ENCODE data around the gene PLXNB1. TPM values are rescaled to one million over a fixed set of nuclear protein-coding genes. Genes with fewer than 3 reads are reported as not detected.

The PLXNB1 gene
- polyA plus RNA-seq, 2 of the 4 experiments (the other 2 are of a cell fraction): 10.0 to 20.9 TPM

DNA sequence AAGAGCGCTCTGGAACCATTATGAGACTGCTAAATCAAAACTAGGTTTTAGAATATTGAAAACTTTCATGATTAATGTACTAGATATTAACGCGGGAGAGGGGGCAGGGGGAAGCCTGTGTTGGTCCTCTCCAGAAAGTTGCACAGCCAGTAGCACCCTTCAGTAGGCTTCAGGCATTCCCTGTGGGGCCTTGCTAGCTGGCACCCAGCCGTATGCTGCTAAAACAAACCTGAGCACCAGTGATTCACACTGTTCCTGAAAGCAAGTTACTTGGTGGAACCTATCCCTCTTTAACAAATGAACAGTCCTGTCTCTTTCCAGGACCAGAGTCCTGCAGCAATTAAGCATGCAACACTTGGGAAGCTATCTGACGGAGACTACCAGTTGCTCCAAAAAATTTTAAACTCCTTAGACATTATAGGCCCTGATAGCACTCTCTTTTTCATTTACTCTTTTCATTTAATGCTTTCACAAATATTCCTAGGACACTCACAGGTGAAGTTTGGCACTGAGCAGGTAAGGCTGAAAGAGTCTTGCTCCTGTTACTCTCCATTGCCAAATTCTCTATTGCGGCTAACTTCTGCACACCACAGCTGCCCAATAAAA lies 15.5 kb upstream of the PLXNB1 start (continued):
- TF ChIP-seq, protein P1, sequence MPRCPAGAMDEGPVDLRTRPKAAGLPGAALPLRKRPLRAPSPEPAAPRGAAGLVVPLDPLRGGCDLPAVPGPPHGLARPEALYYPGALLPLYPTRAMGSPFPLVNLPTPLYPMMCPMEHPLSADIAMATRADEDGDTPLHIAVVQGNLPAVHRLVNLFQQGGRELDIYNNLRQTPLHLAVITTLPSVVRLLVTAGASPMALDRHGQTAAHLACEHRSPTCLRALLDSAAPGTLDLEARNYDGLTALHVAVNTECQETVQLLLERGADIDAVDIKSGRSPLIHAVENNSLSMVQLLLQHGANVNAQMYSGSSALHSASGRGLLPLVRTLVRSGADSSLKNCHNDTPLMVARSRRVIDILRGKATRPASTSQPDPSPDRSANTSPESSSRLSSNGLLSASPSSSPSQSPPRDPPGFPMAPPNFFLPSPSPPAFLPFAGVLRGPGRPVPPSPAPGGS (IDR thresholded peaks at IDR 0.05): no peak
- TF ChIP-seq POLR2A (IDR thresholded peaks at IDR 0.05; ENCODE audit: low read length): no peak

DNA sequence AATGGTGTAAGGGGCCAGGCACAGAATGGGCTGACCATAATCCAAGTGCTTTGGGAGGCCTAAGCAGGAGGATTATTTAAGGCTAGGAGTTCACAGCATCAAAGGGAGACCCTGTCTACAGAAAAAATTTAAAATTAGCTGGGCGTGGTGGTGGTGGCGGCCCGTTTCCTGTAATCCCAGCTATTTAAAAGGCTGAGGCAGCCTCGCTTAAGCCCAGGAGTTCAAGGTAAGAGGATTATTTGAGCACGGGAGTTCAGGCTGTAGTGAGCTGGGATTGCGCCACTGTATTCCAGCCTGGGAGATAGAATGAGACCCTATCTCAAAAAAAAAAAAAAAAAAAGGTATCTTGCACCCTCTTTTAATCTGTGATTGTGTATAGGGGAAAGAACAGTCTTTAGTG lies 12.1 kb upstream of the PLXNB1 start:
- CTCF ChIA-PET: interaction anchor here (0.9 to 1.3 kb wide), 2 partner anchors 11 to 41 kb away, joined by 3 to 5 read pairs; no protein-coding TSS in a partner anchor
- H3K4me3 ChIP-seq: peak overlapping the region; percentile 59; the same call in 2 of the 3 replicates
- no peak for DNase-seq (ENCODE audit: low read depth in 1 of 2, low spot score in 1 of 2)
- TF ChIP-seq EHMT2 (IDR thresholded peaks at IDR 0.05; ENCODE audit: low read depth) (no peak), GATA3 (IDR thresholded peaks at IDR 0.05; ENCODE audit: borderline replicate concordance) (no peak), ZSCAN20 (CRISPR knock-in tag; IDR thresholded peaks at IDR 0.05) (no peak), RAD21 (conservative IDR thresholded peaks at IDR 0.05 in 1 of 2, IDR thresholded peaks at IDR 0.05 in 1 of 2) (no peak), HOXB5 (CRISPR knock-in tag; IDR thresholded peaks at IDR 0.05) (no peak), NFE2L2 (conservative IDR thresholded peaks at IDR 0.05; ENCODE audit: low read length) (no peak), KDM1A (IDR thresholded peaks at IDR 0.05; ENCODE audit: low read depth) (no peak), TFCP2L1 (CRISPR knock-in tag; IDR thresholded peaks at IDR 0.05) (no peak)
- TF ChIP-seq, protein P1 (IDR thresholded peaks at IDR 0.05): no peak
- H3K4me2 ChIP-seq: peak overlapping the region; percentile 89
- H3K9me3 ChIP-seq: no peaks in the 10 kb centered on the region
- WGBS (ENCODE audit: missing lambda C conversion rate): 74% methylated on average over 6 of the region's 6 CpGs
- ATAC-seq: no peak
- POLR2A ChIA-PET: no interaction called here
- peaks cover 22% of the 10 kb centered on the region for H3K4me1 ChIP-seq
- no peak for FAIRE-seq
- H3K27ac ChIP-seq: no peak overlapping the region

DNA sequence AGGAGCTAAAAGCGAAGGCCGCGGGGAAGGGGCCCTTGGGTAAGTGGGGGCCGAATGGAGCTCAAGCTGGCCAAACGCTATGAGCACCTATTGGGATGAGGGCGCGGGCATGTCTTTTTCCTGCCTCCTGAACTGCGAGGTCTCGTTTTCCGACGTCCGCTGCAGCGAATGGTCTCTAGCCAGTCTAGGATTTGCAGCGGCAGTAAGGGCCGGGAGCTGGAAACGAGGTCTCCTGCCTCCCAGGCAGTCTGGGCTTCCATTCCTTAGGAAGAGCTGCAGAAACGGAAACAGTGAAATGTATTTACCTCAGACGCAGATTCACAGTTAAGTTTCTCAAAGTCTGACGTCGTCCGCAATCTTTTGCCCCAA lies 10.7 kb upstream of the PLXNB1 start:
- no peak for FAIRE-seq
- H3K27ac ChIP-seq: peak overlapping the region; percentile 86 to 96
- peak overlapping the region; percentile 59 for H3K4me3 ChIP-seq
- WGBS (ENCODE audit: missing lambda C conversion rate): under 1% methylated on average over 21 of the region's 21 CpGs
- no peak for DNase-seq (ENCODE audit: low read depth in 1 of 2, low spot score in 1 of 2)
- peaks cover 19% of the 10 kb centered on the region for H3K4me1 ChIP-seq
- peak overlapping the region; percentile 89 for H3K4me2 ChIP-seq
- peak; percentile 9 to 20; a peak in 3 of 6 replicates for ATAC-seq
- H3K9me3 ChIP-seq: no peaks in the 10 kb centered on the region
- CTCF ChIA-PET: interaction anchor here (0.7 to 2.6 kb wide), 5 partner anchors 39 to 171 kb away, joined by 3 to 16 read pairs (median 3); no protein-coding TSS in a partner anchor
- POLR2A ChIA-PET: interaction anchor here (1.5 kb wide), 1 partner anchor 64 kb away, joined by 5 read pairs; the partner anchor contains the start of gene SHISA5
- TF ChIP-seq PHF8 (IDR thresholded peaks at IDR 0.05; ENCODE audit: borderline replicate concordance, low read depth): 0 out of 2 replicates have a peak, but pooled peaks have one; percentile 8
- no peak for TF ChIP-seq RCOR1 (IDR thresholded peaks at IDR 0.05; ENCODE audit: low read depth, low read length)

DNA sequence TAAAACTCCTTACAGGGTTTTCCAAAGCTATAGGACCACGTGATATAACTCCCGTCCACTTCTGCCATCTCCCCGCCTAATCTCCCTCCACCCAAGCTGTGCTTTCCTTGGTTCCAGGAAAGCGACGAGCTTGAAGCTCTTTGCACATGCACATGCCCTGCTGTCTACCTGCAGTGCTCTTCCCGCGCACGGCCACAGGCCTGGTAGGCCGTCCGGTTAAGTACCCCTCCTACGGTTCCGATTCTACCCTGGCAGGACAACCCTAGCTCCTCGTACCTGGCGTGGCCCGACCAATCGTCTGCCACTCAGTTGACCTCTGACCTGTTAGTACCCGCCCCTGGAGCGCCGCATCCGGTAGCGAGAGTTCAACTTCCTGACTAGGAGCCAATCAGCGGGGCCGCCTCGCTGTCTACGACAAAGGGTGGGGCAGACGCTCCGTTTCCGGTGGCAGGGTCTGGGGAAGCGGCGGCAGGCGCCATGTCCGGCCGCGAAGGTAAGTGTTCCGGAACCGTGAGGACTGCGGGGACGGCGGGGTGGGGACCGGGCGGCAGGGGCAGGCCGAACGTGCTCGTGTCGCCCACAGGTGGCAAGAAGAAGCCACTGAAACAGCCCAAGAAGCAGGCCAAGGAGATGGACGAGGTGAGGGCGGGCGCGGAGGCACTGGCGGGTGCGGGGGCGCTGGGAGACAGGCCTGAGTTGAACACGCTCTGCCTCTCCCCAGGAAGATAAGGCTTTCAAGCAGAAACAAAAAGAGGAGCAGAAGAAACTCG lies 10.1 kb upstream of the PLXNB1 start, which contains the start of the genes CCDC51 and TMA7:
CCDC51 (minus strand) TSS at position 300 of the 770 bp plus-strand sequence. CDS start 4,991 bp downstream, outside the sequence.
TMA7 (plus strand) TSS at position 438 of the 770 bp plus-strand sequence; CDS start at position 478, 40 bp downstream.
- Histone ChIP-seq H3K4me1 (peaks cover 16% of the 10 kb centered on the region), H3K9me3 (no peaks in the 10 kb centered on the region), H3K4me2 (peak within 1 kb of the TSS; percentile 89), H3K27ac (peak within 1 kb of the TSS; percentile 86 to 96), H3K4me3 (peak within 1 kb of the TSS; percentile 59)
- POLR2A ChIA-PET: interaction anchor here (0.6 to 1.5 kb wide), 9 partner anchors 11 to 199 kb away, joined by 3 to 8 read pairs (median 5); partner anchors contain the start of genes SHISA5 and ZNF589
- ATAC-seq (peak; percentile 93 to 97), DNase-seq (ENCODE audit: low read depth in 1 of 2, low spot score in 1 of 2) (peak; percentile 95 to 97), FAIRE-seq (no peak)
- WGBS (ENCODE audit: missing lambda C conversion rate): 2% methylated on average over 18 of the region's 54 CpGs
- CTCF ChIA-PET: interaction anchor here (0.7 to 2.6 kb wide), 6 partner anchors 33 to 245 kb away, joined by 3 to 16 read pairs (median 3); no protein-coding TSS in a partner anchor
- peak; percentile 82 for TF ChIP-seq PHF8 (IDR thresholded peaks at IDR 0.05; ENCODE audit: borderline replicate concordance, low read depth)
- TF ChIP-seq ZC3H11A (IDR thresholded peaks at IDR 0.05): no peak
- TF ChIP-seq RFX5 (IDR thresholded peaks at IDR 0.05): 0 out of 2 replicates have a peak, but pooled peaks have one; percentile 22
- no peak for TF ChIP-seq MYC (IDR thresholded peaks at IDR 0.05; ENCODE audit: borderline replicate concordance, low read length)
- no peak for TF ChIP-seq CBX2 (IDR thresholded peaks at IDR 0.05; ENCODE audit: borderline replicate concordance, low read depth)
- TF ChIP-seq NR3C1 (IDR thresholded peaks at IDR 0.05): no peak
- TF ChIP-seq RAD21 (conservative IDR thresholded peaks at IDR 0.05 in 1 of 2, IDR thresholded peaks at IDR 0.05 in 1 of 2): no peak
- no peak for TF ChIP-seq CEBPB (IDR thresholded peaks at IDR 0.05)
- TF ChIP-seq FOSB (CRISPR knock-in tag; IDR thresholded peaks at IDR 0.05): no peak
- TF ChIP-seq, protein P2, sequence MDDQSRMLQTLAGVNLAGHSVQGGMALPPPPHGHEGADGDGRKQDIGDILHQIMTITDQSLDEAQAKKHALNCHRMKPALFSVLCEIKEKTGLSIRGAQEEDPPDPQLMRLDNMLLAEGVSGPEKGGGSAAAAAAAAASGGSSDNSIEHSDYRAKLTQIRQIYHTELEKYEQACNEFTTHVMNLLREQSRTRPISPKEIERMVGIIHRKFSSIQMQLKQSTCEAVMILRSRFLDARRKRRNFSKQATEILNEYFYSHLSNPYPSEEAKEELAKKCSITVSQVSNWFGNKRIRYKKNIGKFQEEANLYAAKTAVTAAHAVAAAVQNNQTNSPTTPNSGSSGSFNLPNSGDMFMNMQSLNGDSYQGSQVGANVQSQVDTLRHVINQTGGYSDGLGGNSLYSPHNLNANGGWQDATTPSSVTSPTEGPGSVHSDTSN (IDR thresholded peaks at IDR 0.05): no peak
- TF ChIP-seq, protein P3, sequence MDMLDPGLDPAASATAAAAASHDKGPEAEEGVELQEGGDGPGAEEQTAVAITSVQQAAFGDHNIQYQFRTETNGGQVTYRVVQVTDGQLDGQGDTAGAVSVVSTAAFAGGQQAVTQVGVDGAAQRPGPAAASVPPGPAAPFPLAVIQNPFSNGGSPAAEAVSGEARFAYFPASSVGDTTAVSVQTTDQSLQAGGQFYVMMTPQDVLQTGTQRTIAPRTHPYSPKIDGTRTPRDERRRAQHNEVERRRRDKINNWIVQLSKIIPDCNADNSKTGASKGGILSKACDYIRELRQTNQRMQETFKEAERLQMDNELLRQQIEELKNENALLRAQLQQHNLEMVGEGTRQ (IDR thresholded peaks at IDR 0.05): peak; percentile 74
- peak in 1 of 2 experiments; percentile 79; a peak in 2 of 5 replicates for TF ChIP-seq JUN (IDR thresholded peaks at IDR 0.05)
- TF ChIP-seq BHLHE40 (IDR thresholded peaks at IDR 0.05; ENCODE audit: low read depth, low read length): no peak
- TF ChIP-seq ZSCAN20 (CRISPR knock-in tag; IDR thresholded peaks at IDR 0.05): no peak
- no peak for TF ChIP-seq RARB (CRISPR knock-in tag; IDR thresholded peaks at IDR 0.05)
- no peak for TF ChIP-seq POLR2AphosphoS2 (conservative IDR thresholded peaks at IDR 0.05; ENCODE audit: low read length)
- TF ChIP-seq JUNB (IDR thresholded peaks at IDR 0.05): no peak
- no peak for TF ChIP-seq HOXB13 (CRISPR knock-in tag; IDR thresholded peaks at IDR 0.05; ENCODE audit: low read depth)

All from A549 (cell line).